ENCODE data around the gene AP5Z1.

AP5Z1 gene

DNA sequence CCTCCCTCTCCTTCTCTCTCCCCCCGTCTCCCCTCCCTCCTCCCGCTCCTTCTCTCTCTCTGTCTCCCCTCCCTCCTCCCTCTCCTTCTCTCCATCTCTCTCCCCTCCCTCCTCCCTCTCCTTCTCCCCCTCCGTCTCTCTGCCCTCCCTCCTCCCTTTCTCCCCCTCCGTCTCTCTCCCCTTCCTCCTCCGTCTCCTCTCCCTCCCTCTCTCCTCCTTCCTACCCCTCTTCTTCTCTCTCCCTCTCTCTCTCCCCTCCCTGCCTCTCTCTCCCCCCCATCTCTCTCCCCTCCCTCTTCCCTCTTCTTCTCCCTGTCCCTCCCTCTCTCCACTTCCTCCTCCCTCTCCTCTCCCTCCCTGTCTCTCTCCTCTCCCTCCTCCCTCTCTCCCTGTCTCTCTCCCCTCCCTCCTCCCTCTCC lies 32.2 kb downstream of the AP5Z1 start:
- no peak for DNase-seq
- in situ Hi-C loops (cut with HindIII; ENCODE audit: low pct_ligation_motif_present, low pct_unique_long_range_greater_than_20kb, low sequenced_read_pairs): no loop called here

DNA sequence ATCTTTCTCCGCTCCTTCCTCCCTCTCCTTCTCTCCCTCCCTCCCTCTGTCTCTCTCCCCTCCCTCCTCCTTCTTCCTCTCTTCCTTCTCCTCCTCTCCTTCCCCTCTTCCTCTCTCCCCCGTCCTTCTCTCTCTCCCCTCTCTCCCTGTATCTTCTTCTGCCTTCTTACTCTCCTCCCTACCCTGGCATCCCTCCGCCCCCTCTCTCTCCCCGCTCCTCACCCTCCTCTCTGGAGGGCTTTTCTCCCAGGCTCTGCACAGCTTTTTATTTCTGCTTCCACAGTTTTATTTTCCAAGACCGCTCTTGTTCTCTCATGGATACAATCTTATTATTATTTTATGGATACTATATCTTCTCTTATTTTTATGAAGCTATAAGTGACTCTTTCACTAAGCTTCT lies 32.6 kb downstream of the AP5Z1 start:
- DNase-seq: no peak
- in situ Hi-C loops (cut with HindIII; ENCODE audit: low pct_ligation_motif_present, low pct_unique_long_range_greater_than_20kb, low sequenced_read_pairs): no loop called here

DNA sequence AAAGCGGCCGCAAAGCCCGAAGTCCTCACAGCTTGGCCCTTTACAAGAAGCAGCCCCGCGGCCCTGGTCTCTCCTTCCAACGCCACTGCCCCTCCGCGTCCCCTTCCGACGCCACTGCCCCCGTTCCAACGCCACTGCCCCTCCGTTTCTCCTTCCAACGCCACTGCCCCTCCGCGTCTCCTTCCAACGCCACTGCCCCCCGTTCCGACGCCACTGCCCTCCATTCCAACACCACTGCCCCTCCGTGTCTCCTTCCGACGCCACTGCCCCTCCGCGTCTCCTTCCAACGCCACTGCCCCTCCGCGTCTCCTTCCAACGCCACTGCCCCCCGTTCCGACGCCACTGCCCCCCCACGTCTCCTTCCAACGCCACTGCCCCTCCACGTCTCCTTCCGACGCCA lies 33.1 kb downstream of the AP5Z1 start:
- in situ Hi-C loops (cut with HindIII; ENCODE audit: low pct_ligation_motif_present, low pct_unique_long_range_greater_than_20kb, low sequenced_read_pairs): no loop called here
- DNase-seq: no peak

DNA sequence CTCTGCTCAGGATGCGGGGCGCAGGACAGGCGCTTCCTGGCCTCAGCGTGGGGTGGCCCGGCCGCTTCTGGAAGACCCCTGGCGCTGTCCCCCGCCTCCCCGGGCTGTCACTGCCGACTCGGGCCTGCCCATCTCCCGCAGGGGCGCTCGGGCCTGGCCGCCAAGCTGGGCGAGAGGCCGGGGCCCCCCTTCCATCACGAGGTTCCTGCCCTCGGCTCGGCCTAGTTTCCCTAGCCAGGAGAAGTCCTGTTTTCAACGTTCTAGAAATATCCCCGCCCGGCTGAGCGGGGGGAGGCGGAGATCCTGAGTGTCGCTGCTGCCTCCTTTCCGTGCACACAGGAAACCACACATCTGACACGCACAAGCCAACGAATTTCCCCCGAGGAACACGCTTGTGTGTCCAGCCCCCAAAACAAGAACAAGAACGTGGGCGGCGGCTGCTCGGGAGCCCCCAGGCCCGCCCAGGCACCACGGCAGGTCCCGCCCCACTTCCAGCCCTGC lies 33.7 kb downstream of the AP5Z1 start:
- no peak for DNase-seq
- in situ Hi-C loops (cut with HindIII; ENCODE audit: low pct_ligation_motif_present, low pct_unique_long_range_greater_than_20kb, low sequenced_read_pairs): no loop called here

DNA sequence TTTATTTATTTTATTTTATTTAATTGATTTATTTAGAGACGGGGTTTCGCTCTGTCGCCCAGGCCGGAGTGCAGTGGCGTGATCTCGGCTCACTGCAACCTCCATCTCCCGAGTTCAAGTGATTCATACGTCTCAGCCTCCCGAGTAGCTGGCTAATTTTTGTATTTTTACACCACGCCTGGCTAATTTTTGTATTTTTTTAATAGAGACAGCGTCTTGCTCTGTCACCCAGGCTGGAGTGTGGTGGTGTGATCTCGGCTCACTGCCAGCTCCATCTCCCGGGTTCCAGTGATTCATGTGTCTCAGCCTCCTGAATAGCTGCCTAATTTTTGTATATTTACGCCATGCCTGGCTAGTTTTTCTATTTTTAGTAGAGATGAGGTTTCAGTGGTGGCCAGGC lies 34.2 kb downstream of the AP5Z1 start:
- DNase-seq: peak; percentile 66
- in situ Hi-C loops (cut with HindIII; ENCODE audit: low pct_ligation_motif_present, low pct_unique_long_range_greater_than_20kb, low sequenced_read_pairs): no loop called here

DNA sequence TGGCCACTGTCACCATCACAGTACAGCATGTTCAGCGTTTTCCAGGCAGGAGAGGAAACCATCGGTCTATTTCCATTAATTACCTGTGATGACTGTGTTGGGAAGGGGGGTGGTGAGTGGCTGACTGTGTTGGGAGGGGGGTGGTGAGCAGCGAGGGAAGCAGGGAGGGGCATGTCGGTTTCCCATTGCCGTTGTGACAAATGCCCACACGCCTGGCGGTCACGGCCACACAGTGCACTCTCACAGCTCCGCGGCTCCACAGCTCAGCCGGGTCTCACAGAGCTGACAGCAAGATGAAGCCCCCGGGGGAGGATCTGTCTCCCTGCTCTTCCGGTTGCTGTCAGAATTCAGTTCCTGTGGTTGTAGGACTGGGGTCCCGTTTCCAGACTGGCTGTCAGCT lies 39.0 kb downstream of the AP5Z1 start:
- DNase-seq: no peak
- in situ Hi-C loops (cut with HindIII; ENCODE audit: low pct_ligation_motif_present, low pct_unique_long_range_greater_than_20kb, low sequenced_read_pairs): no loop called here

DNA sequence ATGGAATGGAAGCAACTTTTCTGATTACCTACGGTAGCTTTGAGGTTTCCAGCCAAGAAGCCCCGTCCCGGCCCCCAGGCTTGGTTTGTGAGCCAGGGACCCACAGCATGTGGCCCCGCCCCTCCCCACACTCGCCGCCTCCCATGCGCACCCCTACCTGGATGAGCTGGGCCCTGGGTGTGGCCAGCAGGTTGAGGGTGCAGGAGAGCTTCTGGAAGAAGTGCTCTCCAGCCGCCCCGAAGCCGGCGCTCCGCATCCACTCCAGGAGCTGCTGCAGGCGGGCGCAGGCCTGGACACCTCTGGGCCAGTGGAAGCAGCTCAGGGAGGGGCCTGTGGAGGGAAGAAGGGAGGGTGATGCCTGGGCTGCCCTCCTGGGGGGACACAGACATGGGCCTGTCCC lies 39.7 kb downstream of the AP5Z1 start:
- no peak for DNase-seq
- in situ Hi-C loops (cut with HindIII; ENCODE audit: low pct_ligation_motif_present, low pct_unique_long_range_greater_than_20kb, low sequenced_read_pairs): no loop called here

DNA sequence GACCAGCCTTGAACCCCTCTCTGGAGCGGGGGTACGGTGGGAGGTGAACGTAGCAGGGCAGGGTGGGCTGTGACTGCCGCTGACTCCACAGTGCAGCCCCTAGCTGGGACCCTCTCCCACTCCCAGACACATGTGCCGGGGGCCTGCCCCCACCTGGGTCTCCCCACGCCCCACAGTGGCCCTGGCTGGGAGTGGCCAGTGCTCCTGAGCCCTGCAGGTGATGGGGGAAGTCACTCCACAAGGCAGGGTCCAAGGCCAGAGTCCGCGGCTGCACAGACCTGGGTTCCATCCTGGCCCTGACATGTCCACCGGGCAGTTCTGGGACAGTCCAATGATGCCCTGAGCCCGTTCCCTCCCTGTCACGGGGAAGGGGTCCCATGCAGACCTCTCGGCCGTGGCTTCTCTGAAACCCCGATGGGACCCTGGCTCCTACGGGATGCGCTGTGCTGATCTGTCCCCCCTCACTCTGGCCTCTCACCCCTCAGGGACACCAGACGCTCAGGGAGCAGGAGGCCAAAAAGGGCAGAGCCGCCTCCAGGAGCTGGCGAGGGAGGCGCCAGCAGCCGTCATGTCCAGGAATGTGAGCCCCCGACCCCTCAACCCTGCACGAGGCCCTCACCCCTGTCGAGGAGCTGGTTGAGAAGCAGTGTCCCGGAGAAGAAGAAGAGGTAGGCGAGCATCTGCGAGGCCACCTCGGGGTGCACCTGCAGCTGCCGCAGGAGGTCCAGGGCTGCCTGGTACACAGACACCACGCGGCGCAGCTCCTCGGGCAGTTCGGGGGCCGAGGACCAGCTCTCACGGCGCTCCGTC lies 40.4 kb downstream of the AP5Z1 start:
- in situ Hi-C loops (cut with HindIII; ENCODE audit: low pct_ligation_motif_present, low pct_unique_long_range_greater_than_20kb, low sequenced_read_pairs): no loop called here
- no peak for DNase-seq

DNA sequence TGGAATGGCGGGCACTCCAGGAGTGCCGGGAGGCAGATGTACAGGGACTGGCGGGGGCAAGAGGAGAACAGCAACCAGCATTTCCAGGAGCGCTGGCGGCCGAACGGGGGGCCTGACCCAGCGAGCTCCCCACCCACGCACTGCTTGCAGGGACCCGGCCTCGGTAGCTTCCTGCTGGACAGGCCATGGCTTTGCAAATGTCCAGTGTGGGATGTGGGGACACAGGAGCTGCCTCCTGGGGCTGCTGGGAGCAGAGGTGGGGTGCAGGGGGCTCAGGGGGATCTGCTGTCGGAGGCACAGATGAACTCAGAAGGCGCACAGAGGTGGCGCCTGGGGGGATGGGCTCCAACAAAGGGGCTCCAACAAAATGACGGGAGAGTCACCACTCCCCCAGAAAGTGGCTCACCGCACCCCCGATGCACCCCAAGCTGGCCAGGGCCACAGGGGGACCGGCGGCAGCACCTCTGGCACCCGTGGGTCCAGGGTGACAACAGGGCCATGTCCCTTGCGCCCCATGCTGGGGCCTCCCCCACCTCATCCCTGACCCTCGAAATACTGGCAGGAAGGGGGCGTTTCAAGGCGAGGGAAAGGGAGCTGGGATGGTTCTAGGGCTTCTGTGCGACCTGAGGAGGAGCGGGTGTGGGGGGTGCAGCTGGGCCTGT lies 41.1 kb downstream of the AP5Z1 start:
- in situ Hi-C loops (cut with HindIII; ENCODE audit: low pct_ligation_motif_present, low pct_unique_long_range_greater_than_20kb, low sequenced_read_pairs): no loop called here

DNA sequence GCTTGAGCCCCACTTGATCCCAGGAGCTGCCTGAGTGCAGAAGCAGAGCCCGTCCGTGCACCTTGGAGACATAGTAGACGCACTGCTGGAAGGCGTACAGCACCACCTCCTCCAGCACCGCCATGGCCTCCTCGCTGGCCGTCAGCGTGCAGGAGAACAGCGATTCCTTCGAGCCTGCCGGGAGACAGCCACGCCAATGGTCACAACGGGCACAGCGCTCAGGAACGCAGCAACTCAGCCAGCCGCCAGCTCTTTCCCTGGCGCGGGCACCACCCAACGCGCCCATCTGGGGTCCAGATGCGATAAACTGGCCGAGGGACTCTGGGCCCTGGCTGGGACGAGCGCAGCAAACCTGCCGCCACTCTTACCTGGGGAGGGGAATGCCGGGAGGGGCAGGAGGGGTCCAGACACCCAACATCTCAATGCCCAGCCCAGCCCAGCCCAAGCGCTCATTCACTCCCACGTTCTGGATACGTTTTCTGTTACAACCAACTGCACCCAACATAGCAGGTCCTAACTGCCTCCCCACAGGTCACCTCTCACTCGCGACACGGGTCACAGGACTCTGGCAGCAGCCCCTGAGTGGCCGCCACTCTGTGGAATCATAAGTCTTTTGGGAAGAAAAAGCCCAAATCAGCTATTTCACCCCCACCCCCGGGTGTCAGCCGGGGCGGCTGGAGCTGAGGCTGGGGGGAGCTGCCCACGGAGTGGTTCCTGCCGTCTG lies 41.9 kb downstream of the AP5Z1 start:
- in situ Hi-C loops (cut with HindIII; ENCODE audit: low pct_ligation_motif_present, low pct_unique_long_range_greater_than_20kb, low sequenced_read_pairs): no loop called here

More for the DNA sequence above, 41.1 kb downstream of the AP5Z1 start:
- DNase-seq: no peak

DNA sequence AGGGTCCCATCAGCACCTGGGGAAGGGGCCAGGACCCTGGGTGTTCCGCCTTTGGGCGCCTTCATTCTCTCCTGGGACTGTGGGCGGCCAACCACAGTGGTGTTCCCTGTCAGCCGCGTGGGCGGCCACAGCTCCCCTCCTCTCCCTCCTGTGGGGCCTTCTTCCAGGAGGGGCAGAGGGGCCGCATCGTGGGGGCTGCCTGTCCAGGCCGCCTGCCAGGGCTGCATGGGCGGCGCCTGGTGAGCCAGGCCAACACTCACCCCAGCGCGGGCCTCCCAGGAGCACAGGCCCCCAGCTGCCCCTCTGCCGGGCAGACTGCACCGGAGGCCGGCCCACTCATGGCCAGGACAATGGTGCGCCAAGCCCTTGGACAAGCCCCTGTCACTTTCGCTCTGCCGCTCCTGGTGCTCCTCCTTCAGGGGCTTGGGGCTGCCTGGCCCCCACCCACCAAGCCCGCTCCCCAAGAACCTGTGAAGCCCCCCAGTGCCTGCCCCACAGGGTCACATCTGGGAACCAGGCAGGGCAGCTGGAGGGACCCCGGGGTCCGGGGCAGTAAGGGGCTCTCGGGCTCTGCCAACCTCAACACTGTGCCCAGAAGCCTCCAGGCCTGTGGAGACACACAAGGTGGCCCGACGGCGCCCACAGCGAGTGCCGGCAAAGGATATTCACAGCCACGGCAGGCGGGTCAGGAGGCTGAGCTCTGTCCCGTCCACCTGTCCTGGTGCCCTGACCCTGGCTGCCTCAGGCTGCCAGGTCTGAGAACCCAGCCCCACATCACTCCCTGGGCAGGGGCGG lies 42.8 kb downstream of the AP5Z1 start:
- in situ Hi-C loops (cut with HindIII; ENCODE audit: low pct_ligation_motif_present, low pct_unique_long_range_greater_than_20kb, low sequenced_read_pairs): no loop called here
- no peak for DNase-seq

More for the DNA sequence above, 41.9 kb downstream of the AP5Z1 start:
- no peak for DNase-seq

DNA sequence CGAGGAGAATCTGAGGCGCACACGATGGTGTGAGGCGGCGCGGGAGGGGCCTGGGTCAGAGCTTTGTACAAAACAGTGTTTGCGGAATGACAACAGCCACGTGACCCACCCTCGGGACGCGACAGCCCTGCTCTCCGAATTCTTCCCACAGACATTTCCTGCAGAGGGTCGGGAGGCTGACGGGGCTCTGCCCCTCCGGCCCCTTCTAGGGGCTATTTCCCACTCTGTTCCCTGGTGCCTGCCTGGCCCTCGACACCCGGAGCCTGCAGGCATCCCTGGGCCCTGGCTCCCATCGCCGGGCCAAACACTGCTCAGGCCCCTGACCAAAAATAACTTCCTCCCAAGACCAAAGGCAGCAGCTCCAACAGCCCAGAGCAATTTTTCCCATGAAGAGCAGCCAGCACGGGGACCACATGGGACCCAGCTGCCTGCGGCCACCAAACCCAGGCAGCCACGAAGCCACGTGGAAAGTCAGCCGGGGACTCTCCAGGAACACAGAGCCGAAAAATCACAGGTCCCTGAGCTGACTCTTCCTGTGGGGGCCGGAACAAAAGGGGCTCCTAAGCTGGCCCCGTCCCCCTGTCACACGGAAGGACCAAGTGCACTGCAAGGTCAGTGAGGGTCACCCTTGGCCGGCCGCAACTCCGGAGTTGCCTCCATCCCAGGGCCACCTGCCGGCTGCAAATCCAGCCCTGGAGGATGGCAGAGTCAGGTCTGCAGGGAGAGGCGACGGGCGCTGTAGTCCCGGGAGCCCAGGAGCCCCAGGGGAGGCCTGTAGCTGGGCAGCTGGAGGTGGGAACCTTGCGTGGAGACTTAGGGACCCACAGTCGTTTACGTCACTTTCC lies 44.4 kb downstream of the AP5Z1 start:
- in situ Hi-C loops (cut with HindIII; ENCODE audit: low pct_ligation_motif_present, low pct_unique_long_range_greater_than_20kb, low sequenced_read_pairs): no loop called here
- no peak for DNase-seq

DNA sequence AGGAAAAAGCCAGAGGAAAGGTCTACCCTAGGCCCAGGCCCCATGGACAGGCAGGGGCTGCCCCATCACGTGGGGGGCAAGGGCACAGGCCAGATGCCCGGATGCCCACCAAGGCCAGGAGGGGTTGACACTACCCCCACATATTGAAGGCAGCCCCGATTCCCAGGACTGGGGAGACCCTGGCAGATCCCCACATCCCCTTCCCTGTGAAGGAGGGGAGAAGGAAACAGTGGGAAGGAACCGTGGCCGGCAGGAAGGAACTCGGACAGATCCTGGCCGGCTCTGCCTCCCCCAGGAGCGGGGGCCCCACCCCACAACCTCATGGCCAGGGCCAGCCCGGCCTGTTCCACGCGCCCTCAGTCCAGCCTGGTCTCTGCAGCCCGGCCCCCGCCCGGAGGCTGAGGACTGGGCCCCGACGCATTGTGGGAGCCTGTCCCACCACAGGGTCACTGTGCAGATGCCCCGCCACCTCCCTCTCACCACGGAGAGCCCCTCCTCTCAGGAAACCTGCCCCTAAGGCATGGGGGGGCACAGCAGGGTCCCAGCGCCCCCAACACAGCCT lies 45.1 kb downstream of the AP5Z1 start:
- in situ Hi-C loops (cut with HindIII; ENCODE audit: low pct_ligation_motif_present, low pct_unique_long_range_greater_than_20kb, low sequenced_read_pairs): no loop called here
- no peak for DNase-seq

DNA sequence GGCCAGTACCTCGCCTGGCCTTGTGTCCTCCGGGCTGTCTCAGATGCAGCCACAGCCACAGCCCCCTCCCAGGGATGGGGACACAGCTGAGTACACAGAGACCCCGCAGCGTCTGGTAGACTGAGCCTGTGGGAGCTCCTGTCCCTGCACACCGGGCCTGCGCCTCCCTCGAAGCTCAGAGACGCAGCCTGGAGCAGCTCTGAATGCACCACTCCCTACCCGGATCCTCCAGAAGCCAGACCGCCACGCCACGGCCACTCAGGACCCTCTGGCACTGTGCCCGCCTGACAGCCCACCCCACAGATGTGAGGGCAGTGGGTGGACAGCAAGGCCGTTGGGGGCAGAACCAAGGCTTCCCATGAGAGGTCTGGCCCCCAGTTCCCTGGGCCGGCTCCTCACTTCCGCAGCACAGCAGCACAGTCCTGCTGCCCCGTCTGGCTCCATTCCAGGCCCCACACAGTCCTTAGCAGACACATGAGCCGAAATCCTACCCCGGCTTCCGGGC lies 45.6 kb downstream of the AP5Z1 start:
- no peak for DNase-seq
- in situ Hi-C loops (cut with HindIII; ENCODE audit: low pct_ligation_motif_present, low pct_unique_long_range_greater_than_20kb, low sequenced_read_pairs): no loop called here

DNA sequence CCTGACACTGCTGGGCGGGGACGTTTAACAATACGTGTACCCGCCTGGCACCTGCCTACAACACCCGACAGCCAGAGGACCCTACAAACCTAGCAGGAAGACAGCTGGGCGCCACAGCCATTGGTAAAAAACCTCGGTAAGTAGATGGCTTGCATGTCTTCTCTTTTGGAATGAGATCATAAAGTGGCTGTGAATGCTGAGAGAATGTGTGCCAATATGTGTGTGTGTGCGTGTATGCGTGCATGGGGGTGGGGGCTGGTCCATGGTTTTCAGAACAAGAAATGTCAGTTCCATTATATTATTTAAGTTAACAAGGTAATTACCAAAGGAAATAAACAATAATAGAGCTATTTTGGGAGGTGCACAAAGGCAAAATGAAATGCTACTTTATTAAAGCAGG lies 47.3 kb downstream of the AP5Z1 start:
- no peak for DNase-seq
- in situ Hi-C loops (cut with HindIII; ENCODE audit: low pct_ligation_motif_present, low pct_unique_long_range_greater_than_20kb, low sequenced_read_pairs): no loop called here

DNA sequence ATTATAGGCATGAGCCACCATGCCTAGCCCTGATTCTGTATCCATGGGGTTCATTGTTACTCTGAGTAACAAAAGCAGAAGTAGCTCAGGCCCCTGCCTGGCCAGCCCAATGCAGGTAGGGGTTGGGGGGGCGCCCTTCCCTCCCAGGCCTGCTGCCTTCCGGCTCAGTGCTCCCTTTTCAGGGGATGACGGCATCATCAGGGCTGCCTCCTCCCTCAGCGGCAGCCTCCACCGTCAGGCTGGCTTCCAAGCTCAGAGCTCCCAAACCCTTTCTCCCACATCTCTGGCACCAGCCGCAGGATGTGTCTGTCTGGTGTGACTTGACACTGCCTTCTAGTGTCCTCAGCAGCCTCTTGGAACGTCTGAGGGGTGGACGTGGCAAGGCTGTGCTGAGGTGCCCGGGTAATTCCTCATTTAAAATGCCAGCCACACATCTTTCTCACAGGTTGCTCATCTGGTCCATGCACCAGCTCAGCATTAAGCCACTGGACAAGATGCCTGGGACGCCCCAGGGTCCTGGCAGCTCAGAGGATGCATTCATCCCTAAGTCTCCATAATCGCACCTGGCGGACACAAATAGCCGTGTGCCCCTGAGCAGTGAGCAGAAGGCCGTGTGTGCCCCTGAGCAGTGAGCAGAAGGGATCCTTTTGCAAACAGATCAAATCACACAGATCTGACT lies 48.2 kb downstream of the AP5Z1 start:
- in situ Hi-C loops (cut with HindIII; ENCODE audit: low pct_ligation_motif_present, low pct_unique_long_range_greater_than_20kb, low sequenced_read_pairs): no loop called here

More for the DNA sequence above, 48.2 kb downstream of the AP5Z1 start:
- no peak for DNase-seq

Measured in ACHN (cell line).